Neuron (in vitro differentiated cells): ENCODE results near the gene CCDC12.
"Not testable (repeated sequence)": the region's sequence is repeated elsewhere in the genome, so short reads cannot be mapped to it uniquely, and the experiment has no call there.

Source experiments
- H2AFZ ChIP-seq: one replicate; pipeline ENCODE4 v1.6.1; 2013; ENCODE audit warnings: low read depth, mild to moderate bottlenecking, inconsistent platforms, low read length, moderate library complexity
- H3K27me3 ChIP-seq: one replicate; pipeline ENCODE4 v1.6.1; 2013; ENCODE audit warnings: low read length; ENCODE audit not compliant: insufficient read depth
- H3K36me3 ChIP-seq: one replicate; pipeline ENCODE4 v1.6.1; 2013; ENCODE audit warnings: low read length; ENCODE audit not compliant: insufficient read depth
- H3K4me1 ChIP-seq: one replicate; pipeline ENCODE4 v1.6.1; 2013; ENCODE audit warnings: low read length; ENCODE audit not compliant: insufficient read depth
- H3K4me3 ChIP-seq: 2 replicates; pipeline ENCODE4 v1.5.1; 2013; ENCODE audit warnings: mild to moderate bottlenecking, low read length, moderate library complexity
- H3K9me3 ChIP-seq: one replicate; pipeline ENCODE4 v1.6.1; 2013; ENCODE audit warnings: low read length

CCDC12 gene

DNA sequence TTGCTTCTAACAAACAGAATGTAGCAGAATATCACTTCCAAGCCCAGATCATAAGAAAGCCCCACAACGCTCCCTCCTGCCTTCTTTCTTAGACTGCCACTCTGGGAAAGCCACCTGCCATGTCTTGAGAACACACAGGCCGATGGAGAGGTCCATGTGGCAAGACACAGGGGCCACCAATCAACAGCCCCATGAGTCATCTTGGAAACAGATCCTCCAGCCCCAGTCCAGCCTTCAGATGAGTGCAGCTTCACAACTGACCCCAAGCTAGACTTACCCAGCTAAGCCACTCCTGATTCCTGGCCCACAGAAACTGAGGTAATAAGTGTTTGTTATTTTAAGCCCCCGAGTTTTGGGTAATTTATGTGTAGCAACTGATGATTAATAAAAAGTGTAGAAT is 59.3 kb downstream of the CCDC12 start:
- peaks cover 58% of the 10 kb centered on the region for H3K36me3 ChIP-seq
- H3K4me3 ChIP-seq, result no peak overlapping the region
- peaks cover 13% of the 10 kb centered on the region for H3K9me3 ChIP-seq
- no peak overlapping the region for H2AFZ ChIP-seq
- no peaks in the 10 kb centered on the region for H3K27me3 ChIP-seq
- no peaks in the 10 kb centered on the region for H3K4me1 ChIP-seq

DNA sequence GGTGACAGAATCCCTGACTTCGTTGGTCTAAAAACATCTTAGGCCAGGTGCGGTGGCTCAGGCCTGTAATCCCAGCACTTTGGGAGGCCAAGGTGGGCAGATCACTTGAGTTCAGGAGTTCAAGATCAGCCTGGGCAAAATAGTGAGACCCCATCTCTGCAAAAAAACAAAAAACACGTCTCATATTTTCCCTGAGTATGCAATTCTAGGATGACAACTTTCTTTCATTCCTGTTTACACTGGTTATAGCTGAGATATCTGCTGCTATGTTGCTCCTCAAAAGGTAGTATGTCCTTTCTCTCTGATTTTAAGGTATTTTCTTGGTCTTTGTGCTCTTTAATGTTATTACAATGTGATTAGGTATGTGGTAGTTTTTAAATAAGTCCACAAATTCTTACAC is 59.7 kb downstream of the CCDC12 start:
- H3K4me3 ChIP-seq, result no peak overlapping the region
- H3K27me3 ChIP-seq, result no peaks in the 10 kb centered on the region
- no peak overlapping the region for H2AFZ ChIP-seq
- peaks cover 54% of the 10 kb centered on the region for H3K36me3 ChIP-seq
- peaks cover 12% of the 10 kb centered on the region for H3K9me3 ChIP-seq
- H3K4me1 ChIP-seq, result no peaks in the 10 kb centered on the region

DNA sequence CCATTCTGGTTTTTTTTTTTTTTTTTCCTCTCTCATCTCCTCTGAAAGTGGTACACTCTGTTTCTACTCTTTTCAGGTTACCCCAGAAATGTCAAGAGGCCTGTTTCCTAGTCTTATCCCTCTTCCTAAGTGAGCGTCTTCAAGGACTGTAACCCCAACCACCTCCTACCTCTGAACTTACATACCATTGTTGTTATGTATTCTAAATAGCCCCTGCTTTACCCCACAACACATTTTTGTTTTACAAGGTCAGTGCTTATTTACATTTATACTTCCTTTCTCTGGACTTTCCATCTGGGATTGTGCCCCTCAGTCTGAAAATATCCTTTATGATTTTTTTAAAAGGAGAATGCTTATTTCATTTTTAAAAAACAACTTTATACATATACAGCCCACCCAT is 60.3 kb downstream of the CCDC12 start:
- H3K4me3 ChIP-seq, result no peak overlapping the region
- H3K4me1 ChIP-seq, result no peaks in the 10 kb centered on the region
- H3K36me3 ChIP-seq, result peaks cover 49% of the 10 kb centered on the region
- H3K9me3 ChIP-seq, result peaks cover 11% of the 10 kb centered on the region
- H2AFZ ChIP-seq, result no peak overlapping the region
- no peaks in the 10 kb centered on the region for H3K27me3 ChIP-seq

DNA sequence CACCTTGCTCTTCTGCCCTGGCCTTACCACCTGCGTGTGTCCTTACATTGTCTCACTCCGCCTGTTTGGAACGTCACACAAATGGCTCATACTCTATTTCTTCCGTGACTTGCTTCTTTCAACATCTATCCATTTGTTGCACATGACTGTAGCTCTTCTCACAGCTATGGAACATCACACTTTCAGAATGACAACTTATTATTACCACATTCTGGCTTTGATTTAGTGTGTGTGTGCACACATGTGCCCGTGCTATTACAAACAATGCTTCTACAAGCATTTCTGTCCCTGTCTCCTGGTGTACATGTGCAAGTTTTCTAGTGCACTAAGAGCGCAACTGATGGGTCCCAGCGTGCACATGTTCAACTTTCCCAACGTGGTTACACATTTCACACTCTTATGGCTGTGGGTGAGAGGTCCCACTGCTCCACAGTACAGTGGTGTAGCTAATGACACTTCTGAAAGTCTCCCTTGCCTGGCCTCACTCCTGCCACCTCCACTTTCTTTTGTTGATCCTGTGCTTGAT is 61.2 kb downstream of the CCDC12 start:
- H3K36me3 ChIP-seq, result peaks cover 39% of the 10 kb centered on the region
- no peak overlapping the region for H3K4me3 ChIP-seq
- H3K9me3 ChIP-seq, result peaks cover 11% of the 10 kb centered on the region
- no peaks in the 10 kb centered on the region for H3K4me1 ChIP-seq
- H3K27me3 ChIP-seq, result no peaks in the 10 kb centered on the region
- H2AFZ ChIP-seq, result no peak overlapping the region

DNA sequence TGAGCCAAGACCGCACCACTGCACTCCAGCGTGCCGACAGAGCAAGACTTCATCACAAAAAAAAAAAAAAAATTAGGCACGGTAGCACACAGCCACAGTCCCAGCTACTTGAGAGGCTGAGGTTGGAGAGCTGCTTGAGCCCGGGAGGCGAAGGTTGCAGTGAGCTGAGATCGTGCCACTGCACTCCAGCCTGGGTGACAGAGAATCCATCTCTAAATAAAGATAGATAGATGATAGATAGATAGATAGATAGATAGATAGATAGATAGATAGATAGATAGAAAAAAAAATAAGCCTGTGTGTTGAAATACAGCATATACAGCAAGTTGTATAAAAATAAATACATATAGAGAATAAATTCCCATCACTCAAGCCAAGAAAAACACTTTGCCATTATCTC is 61.7 kb downstream of the CCDC12 start:
- Histone ChIP-seq H3K4me1 (no peaks in the 10 kb centered on the region), H3K9me3 (peaks cover 10% of the 10 kb centered on the region), H2AFZ (no peak overlapping the region), H3K36me3 (peaks cover 34% of the 10 kb centered on the region), H3K4me3 (no peak overlapping the region), H3K27me3 (no peaks in the 10 kb centered on the region)

DNA sequence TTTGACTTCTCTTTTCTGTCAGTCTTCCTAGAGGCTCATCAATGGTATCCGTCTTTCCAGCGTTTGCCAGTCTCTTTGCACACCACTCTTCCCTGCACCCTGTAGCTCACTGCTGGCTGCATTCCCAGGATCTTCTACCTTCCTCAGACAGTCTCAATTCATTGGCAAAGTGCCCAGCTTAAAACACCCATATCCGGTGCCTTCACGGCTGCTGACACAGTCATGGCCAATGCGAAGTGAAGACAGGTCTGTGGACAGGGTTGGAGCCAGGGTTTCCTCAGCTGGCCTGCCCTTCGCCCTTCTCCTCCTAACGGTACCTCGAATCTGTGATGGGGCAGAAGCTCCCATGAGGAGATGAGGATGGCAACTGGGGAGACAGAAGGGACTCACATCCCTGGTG is 62.9 kb downstream of the CCDC12 start:
- Histone ChIP-seq H3K4me3 (no peak overlapping the region), H3K36me3 (peaks cover 23% of the 10 kb centered on the region), H3K27me3 (no peaks in the 10 kb centered on the region), H3K4me1 (no peaks in the 10 kb centered on the region), H3K9me3 (peaks cover 5% of the 10 kb centered on the region), H2AFZ (no peak overlapping the region)

DNA sequence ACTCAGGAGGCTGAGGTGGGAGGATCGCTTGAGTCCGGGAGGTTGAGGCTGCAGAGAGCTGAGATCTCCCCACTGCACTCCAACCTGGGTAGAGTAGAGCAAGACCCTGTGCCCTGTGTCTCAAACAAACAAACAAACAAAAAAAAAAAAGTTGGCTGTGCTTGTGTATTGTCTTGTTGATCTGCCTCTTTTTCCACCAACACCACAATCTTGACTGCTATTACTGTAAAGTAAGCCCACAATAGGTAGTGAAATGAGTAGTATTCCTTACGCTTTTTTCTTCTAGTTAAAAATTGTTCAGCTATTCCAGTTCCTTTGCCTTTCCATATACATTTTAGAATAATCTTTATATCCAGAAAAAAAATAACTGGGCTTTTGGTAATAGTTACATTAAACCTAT is 63.6 kb downstream of the CCDC12 start:
- H3K4me1 ChIP-seq, result no peaks in the 10 kb centered on the region
- H2AFZ ChIP-seq, result no peak overlapping the region
- peaks cover 17% of the 10 kb centered on the region for H3K36me3 ChIP-seq
- peaks cover 3% of the 10 kb centered on the region for H3K9me3 ChIP-seq
- H3K4me3 ChIP-seq, result no peak overlapping the region
- H3K27me3 ChIP-seq, result no peaks in the 10 kb centered on the region

DNA sequence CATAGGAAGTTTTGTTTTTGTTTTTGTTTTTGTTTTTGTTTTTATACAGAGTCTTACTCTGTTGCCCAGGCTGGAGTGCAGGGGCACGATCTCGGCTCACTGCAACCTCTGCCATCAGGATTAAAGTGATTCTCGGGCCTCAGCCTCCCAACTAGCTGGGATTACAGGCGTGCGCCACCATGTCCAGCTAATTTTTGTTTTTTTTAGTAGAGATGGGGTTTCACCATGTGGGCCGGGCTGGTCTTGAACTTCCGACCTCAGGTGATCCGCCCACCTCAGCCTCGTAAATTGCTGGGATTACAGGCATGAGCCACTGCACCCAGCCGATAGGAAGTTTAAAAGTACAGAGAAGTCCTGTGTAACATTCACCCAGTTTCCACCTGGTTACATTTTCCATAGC is 65.6 kb downstream of the CCDC12 start:
- not testable (repeated sequence) for H3K36me3 ChIP-seq, H3K9me3 ChIP-seq, H2AFZ ChIP-seq, H3K27me3 ChIP-seq, H3K4me1 ChIP-seq, H3K4me3 ChIP-seq

DNA sequence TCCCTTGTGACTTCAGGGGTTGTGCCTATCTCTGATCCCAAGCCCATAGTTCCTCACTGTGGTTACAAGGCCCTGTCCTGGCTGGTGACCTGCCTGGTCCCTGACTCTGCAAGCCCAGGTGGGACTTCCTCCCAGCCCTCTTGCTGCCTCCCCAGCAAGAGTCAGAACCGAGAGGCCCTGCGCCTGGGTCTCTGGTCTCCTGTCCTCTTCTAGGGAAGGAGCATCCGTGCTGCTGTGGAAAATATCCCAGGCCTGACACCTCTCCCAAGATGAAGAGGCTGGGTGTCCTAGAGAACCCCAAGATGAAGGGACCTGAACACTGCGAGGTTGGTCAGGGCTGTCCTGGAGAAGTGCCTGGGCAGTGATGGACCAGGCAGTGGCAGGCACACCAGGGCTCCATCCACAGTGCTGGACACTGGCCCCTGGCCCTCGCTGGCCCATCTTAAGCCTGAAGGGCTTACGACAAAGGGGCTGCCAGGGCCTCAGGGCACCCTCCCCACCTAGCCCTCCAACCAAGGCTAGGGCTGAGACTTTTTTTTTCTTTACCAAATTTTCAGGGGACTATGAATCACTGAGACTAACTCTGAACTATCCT is 66.3 kb downstream of the CCDC12 start:
- Histone ChIP-seq H2AFZ (no peak overlapping the region), H3K27me3 (no peaks in the 10 kb centered on the region), H3K4me3 (no peak overlapping the region), H3K4me1 (no peaks in the 10 kb centered on the region), H3K36me3 (peaks cover 3% of the 10 kb centered on the region), H3K9me3 (no peaks in the 10 kb centered on the region)

DNA sequence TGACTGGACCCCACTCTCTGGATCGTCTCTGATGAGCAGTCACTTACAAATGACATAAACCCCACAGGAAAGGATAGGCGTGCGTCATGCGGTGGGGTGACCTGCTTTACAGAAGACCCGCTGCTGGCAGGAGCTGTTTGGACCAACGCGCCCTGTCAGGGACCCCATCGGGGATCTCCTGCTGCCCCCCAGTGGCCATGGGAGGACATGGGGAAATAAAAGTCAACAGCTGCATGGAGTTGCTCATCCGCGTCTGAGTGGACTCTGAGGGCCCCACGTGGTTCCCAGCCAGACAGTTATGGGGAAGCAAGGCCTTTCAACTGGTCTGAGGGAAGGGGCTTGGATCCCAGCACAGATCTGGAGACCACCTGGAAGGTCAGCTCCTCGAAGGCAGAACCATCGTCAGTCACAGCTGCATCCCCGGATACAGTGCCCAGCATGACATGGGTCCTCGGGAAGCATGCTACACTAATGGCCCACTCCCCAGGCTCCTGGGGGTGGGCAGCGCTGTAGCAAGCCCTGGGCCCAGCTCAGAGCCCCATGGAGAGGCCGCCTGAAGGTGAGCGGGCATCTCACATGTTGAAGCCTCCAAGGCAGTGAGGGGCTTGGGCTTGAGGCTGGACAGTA is 66.9 kb downstream of the CCDC12 start:
- H3K9me3 ChIP-seq, result no peaks in the 10 kb centered on the region
- no peak overlapping the region for H2AFZ ChIP-seq
- no peaks in the 10 kb centered on the region for H3K4me1 ChIP-seq
- peaks cover 3% of the 10 kb centered on the region for H3K36me3 ChIP-seq
- no peaks in the 10 kb centered on the region for H3K27me3 ChIP-seq
- H3K4me3 ChIP-seq, result no peak overlapping the region

DNA sequence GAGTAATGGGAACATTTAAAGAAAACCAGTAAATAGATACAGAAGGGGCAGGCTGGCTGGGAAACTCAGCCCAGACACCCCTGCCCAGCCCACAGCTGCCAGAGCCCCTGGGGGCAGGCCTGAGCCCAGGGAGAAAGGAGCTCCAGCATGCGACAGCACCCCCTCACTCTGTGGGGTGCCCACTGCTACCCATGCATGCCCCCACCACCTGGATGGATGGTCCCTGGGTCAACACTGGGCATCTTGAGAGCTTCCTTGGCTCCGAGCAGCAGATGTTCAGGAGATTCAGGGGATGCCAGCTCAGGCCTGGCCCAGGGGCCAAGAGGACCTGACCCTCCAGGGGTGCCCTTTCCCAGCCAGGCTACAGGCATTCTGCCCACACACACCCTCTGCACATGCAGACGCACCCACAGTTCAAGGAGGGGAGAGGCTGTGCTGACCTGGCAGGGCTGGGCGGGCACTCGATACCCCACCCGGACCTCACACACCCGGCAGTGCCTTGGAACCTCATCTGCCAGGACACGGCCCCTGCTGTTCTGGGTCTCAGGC is 67.5 kb downstream of the CCDC12 start:
- H3K36me3 ChIP-seq, result peaks cover 3% of the 10 kb centered on the region

DNA sequence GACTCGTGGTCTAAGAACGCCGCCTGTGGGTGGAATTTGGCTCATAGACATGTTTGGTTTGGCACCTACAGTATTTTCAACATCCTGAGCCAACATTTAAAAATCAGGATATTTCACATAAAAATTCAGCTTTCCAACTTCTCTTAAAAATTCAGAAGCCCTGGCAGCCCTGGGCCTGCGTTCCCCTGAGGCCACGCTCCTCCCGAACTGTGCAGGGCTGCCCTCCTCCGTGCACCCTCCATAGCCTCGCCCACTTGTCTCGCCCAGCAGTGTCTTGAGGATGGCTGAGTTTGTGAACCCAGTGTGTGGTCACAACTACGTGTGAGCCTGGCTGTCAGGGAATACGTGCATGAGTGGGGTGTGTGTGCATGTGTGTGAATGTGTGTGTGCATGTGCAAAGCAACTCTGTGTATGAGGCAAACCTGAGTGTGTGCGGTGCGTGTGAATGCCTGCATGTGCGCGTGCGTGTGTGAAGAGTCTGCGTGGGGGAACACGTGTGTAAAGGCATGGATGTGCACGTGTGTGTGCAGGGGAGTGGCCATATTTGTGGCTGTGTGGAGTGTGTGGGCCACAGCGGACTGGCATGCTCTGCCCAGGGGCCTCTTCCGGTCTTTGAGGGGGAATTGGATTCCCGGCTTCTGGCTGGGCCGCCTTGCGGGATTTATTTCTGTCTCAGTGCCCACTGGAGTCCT is 68.1 kb downstream of the CCDC12 start:
- no peaks in the 10 kb centered on the region for H3K9me3 ChIP-seq
- H3K4me3 ChIP-seq, result no peak overlapping the region
- no peaks in the 10 kb centered on the region for H3K4me1 ChIP-seq
- H2AFZ ChIP-seq, result no peak overlapping the region
- H3K36me3 ChIP-seq, result peaks cover 1% of the 10 kb centered on the region
- no peaks in the 10 kb centered on the region for H3K27me3 ChIP-seq

More for the DNA sequence above, 67.5 kb downstream of the CCDC12 start:
- H3K4me3 ChIP-seq, result no peak overlapping the region
- no peaks in the 10 kb centered on the region for H3K4me1 ChIP-seq
- H3K27me3 ChIP-seq, result no peaks in the 10 kb centered on the region
- H3K9me3 ChIP-seq, result no peaks in the 10 kb centered on the region
- H2AFZ ChIP-seq, result no peak overlapping the region

DNA sequence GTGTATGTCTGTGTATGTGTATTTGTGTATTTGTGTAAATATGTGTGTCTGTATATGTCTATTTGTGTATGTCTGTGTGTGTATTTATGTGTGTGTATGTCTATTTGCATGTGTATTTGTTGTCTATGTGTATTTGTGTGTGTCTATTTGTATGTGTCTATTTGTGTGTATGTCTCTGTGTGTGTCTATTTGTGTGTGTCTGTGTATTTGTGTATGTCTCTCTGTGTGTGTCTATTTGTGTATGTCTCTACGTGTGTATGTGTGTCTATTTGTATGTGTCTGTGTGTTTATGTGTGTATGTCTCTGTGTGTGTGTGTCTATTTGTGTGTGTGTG is 68.6 kb downstream of the CCDC12 start:
- Histone ChIP-seq H3K4me3 (no peak overlapping the region), H3K9me3 (no peaks in the 10 kb centered on the region), H2AFZ (no peak overlapping the region), H3K36me3 (no peaks in the 10 kb centered on the region), H3K4me1 (no peaks in the 10 kb centered on the region), H3K27me3 (no peaks in the 10 kb centered on the region)
